ENCODE results near the gene SLC6A14. TPM values are rescaled to one million over a fixed set of nuclear protein-coding genes. Genes with fewer than 3 reads are reported as not detected.

SLC6A14 gene
- total and polyA plus RNA-seq, 2 of the 8 experiments (the other 6 are each of a cell fraction or from before 2014, with no cell fraction given), result not detected

GRCh38 chrX:116413273-116413672 lies 23.1 kb upstream of the SLC6A14 start:
- DNase-seq (ENCODE audit: low read depth in 1 of 2, low spot score in 2 of 2) (no peak), FAIRE-seq (no peak)
- no peak overlapping the region for H2BK5ac ChIP-seq (ENCODE audit: low read depth, low read length)
- peaks cover 0 to 5% of the 10 kb centered on the region in 2 experiments; a peak in 1 of 4 replicates for H3K9me3 ChIP-seq (ENCODE audit: insufficient read depth in 2 of 2, low read depth in 1 of 2, low read length in 1 of 2)
- no peak overlapping the region for H4K5ac ChIP-seq (ENCODE audit: insufficient read length, low read depth, low read length)
- 75% methylated on average over 1 of the region's 1 CpG; no CpG with 5 or more reads in 1 of the 2 experiments for WGBS, 2 experiments (ENCODE audit: extremely low coverage in 1 of 2, insufficient coverage in 1 of 2, insufficient read length in 1 of 2, insufficient replicate concordance in 2 of 2, low coverage in 1 of 2, low lambda C conversion rate in 2 of 2, missing lambda C conversion rate in 1 of 2)
- H2BK12ac ChIP-seq (ENCODE audit: low read depth, low read length), result no peak overlapping the region
- ChIA-PET CTCF (ENCODE audit: partially characterized antibody) (no interaction called here), POLR2A (ENCODE audit: partially characterized antibody) (no interaction called here)
- H3K36me3 ChIP-seq (ENCODE audit: control insufficient read depth in 2 of 4, insufficient read depth in 4 of 4, low read length in 3 of 4), result no peaks in the 10 kb centered on the region
- TF ChIP-seq GTF2F1 (IDR thresholded peaks at IDR 0.05; ENCODE audit: borderline replicate concordance, low read depth, low read length), result no peak
- no peak for TF ChIP-seq TAF7 (optimal IDR thresholded peaks at IDR 0.05; ENCODE audit: borderline replicate concordance, low read depth, low read length)
- TF ChIP-seq SP2 (IDR thresholded peaks at IDR 0.05; ENCODE audit: low read length), result no peak
- TF ChIP-seq KDM4A (IDR thresholded peaks at IDR 0.05; ENCODE audit: low read depth, low read length, severe bottlenecking), result no peak
- TF ChIP-seq SIX5 (IDR thresholded peaks at IDR 0.05; ENCODE audit: low read depth, low read length), result no peak
- TF ChIP-seq SUZ12 (IDR thresholded peaks at IDR 0.05; ENCODE audit: low read length), result no peak
- TF ChIP-seq EZH2 (IDR thresholded peaks at IDR 0.05; ENCODE audit: low read depth, low read length, severe bottlenecking), result no peak
- no peak for TF ChIP-seq BRCA1 (IDR thresholded peaks at IDR 0.05; ENCODE audit: low read depth, low read length)
- no peak for TF ChIP-seq CHD1 (IDR thresholded peaks at IDR 0.05; ENCODE audit: low read depth, low read length)
- TF ChIP-seq NRF1 (IDR thresholded peaks at IDR 0.05; ENCODE audit: low read depth, low read length), result no peak
- no peak for TF ChIP-seq CBX8 (IDR thresholded peaks at IDR 0.05; ENCODE audit: borderline replicate concordance, low read depth, low read length)
- TF ChIP-seq GABPA (IDR thresholded peaks at IDR 0.05; ENCODE audit: borderline replicate concordance, insufficient read depth, low read length), result no peak
- no peak overlapping the region for H3K23ac ChIP-seq (ENCODE audit: insufficient read length)
- H3K56ac ChIP-seq (replicated peaks; ENCODE audit: insufficient read length, low read depth, low read length), result no peak overlapping the region
- no peak overlapping the region for H2BK20ac ChIP-seq (ENCODE audit: low read length)
- no peak overlapping the region for H3K14ac ChIP-seq (ENCODE audit: insufficient read length)
- no peak overlapping the region for H4K91ac ChIP-seq (replicated peaks; ENCODE audit: insufficient read length, low read length)
- no peak overlapping the region for H2AFZ ChIP-seq (ENCODE audit: low read length)
- H3K23me2 ChIP-seq (ENCODE audit: low read depth, low read length), result no peaks in the 10 kb centered on the region
- H3K79me1 ChIP-seq (ENCODE audit: low read depth, low read length), result no peaks in the 10 kb centered on the region
- H3K4ac ChIP-seq (replicated peaks; ENCODE audit: insufficient read length, low read depth, low read length), result no peak overlapping the region
- no peak overlapping the region for H3K18ac ChIP-seq (ENCODE audit: extremely low read depth, low read length)
- H3K27me3 ChIP-seq (replicated peaks in 1 of 4; ENCODE audit: control insufficient read depth in 3 of 4, extremely low read depth in 1 of 4, insufficient read depth in 3 of 4, low read length in 3 of 4), result no peaks in the 10 kb centered on the region
- H3K79me2 ChIP-seq (ENCODE audit: control insufficient read depth in 1 of 2, insufficient read depth in 2 of 2, low read length in 2 of 2), result no peaks in the 10 kb centered on the region
- H3K4me3 ChIP-seq (ENCODE audit: extremely low read depth in 1 of 4, insufficient read depth in 2 of 4, low read depth in 3 of 4, low read length in 4 of 4), result no peak overlapping the region
- no peaks in the 10 kb centered on the region for H3K4me1 ChIP-seq (replicated peaks in 1 of 4; ENCODE audit: control insufficient read depth in 3 of 4, insufficient read depth in 4 of 4, low read length in 3 of 4)
- H3K4me2 ChIP-seq (ENCODE audit: insufficient read depth in 1 of 2, low read depth in 2 of 2, low read length in 2 of 2), result no peak overlapping the region
- no peak overlapping the region for H2BK120ac ChIP-seq (replicated peaks; ENCODE audit: low read depth, low read length)
- no peaks in the 10 kb centered on the region for H4K20me1 ChIP-seq (replicated peaks in 1 of 2; ENCODE audit: control insufficient read depth in 1 of 2, insufficient read depth in 2 of 2, low read length in 2 of 2)
- H3K27ac ChIP-seq (ENCODE audit: low read depth, low read length), result no peak overlapping the region
- H3K9ac ChIP-seq (replicated peaks in 1 of 4; ENCODE audit: extremely low read depth in 1 of 4, low read depth in 3 of 4, low read length in 3 of 4), result no peak overlapping the region
- H2AK5ac ChIP-seq (ENCODE audit: low read depth, low read length), result no peak overlapping the region
- no peak overlapping the region for H2BK15ac ChIP-seq (ENCODE audit: low read length)
- H4K8ac ChIP-seq (ENCODE audit: extremely low read depth, insufficient read depth, low read length), result no peak overlapping the region

Data from H1 (cell line).